ENCODE results near the gene CCDC33.

CCDC33 gene

GRCh38 chr15:74293021-74293810, 57.1 kb downstream of the CCDC33 start:
- H3K36me3 ChIP-seq (ENCODE audit: control insufficient read depth in 5 of 5, insufficient read depth in 5 of 5, low read length in 5 of 5) = no peaks in the 10 kb centered on the region
- H3K27me3 ChIP-seq (ENCODE audit: control insufficient read depth in 5 of 5, insufficient read depth in 4 of 5, low read length in 5 of 5) = peaks cover 0 to 13% (median 4%) of the 10 kb centered on the region in 5 donors
- H3K4me3 ChIP-seq (ENCODE audit: low read depth in 1 of 5, low read length in 5 of 5) = no peak overlapping the region

GRCh38 chr15:74294010-74294409, 57.9 kb downstream of the CCDC33 start:
- Histone ChIP-seq H3K27me3 (ENCODE audit: control insufficient read depth in 5 of 5, insufficient read depth in 4 of 5, low read length in 5 of 5) (peaks cover 0 to 13% (median 4%) of the 10 kb centered on the region in 5 donors), H3K4me1 (ENCODE audit: control insufficient read depth in 5 of 5, insufficient read depth in 5 of 5, low read length in 5 of 5) (peaks cover 0 to 6% (median 0%) of the 10 kb centered on the region in 5 donors), H3K9ac (ENCODE audit: low read length in 5 of 5) (no peak overlapping the region), H3K36me3 (ENCODE audit: control insufficient read depth in 5 of 5, insufficient read depth in 5 of 5, low read length in 5 of 5) (no peaks in the 10 kb centered on the region), H3K4me3 (ENCODE audit: low read depth in 1 of 5, low read length in 5 of 5) (no peak overlapping the region), H3K9me3 (ENCODE audit: control insufficient read depth in 5 of 5, low read length in 5 of 5) (no peaks in the 10 kb centered on the region), H3K27ac (ENCODE audit: low read depth, low read length) (no peak overlapping the region)

More at GRCh38 chr15:74293021-74293810, 57.1 kb downstream of the CCDC33 start:
- Histone ChIP-seq H3K27ac (ENCODE audit: low read depth, low read length) (no peak overlapping the region), H3K4me1 (ENCODE audit: control insufficient read depth in 5 of 5, insufficient read depth in 5 of 5, low read length in 5 of 5) (peaks cover 0 to 6% (median 0%) of the 10 kb centered on the region in 5 donors), H3K9me3 (ENCODE audit: control insufficient read depth in 5 of 5, low read length in 5 of 5) (no peaks in the 10 kb centered on the region), H3K9ac (ENCODE audit: low read length in 5 of 5) (no peak overlapping the region)

- peaks cover 0 to 6% (median 0%) of the 10 kb centered on the region in 5 donors for H3K4me1 ChIP-seq (ENCODE audit: control insufficient read depth in 5 of 5, insufficient read depth in 5 of 5, low read length in 5 of 5)
- H3K9ac ChIP-seq (ENCODE audit: low read length in 5 of 5) = no peak overlapping the region
- H3K36me3 ChIP-seq (ENCODE audit: control insufficient read depth in 5 of 5, insufficient read depth in 5 of 5, low read length in 5 of 5) = no peaks in the 10 kb centered on the region
- H3K4me3 ChIP-seq (ENCODE audit: low read depth in 1 of 5, low read length in 5 of 5) = no peak overlapping the region
- H3K27me3 ChIP-seq (ENCODE audit: control insufficient read depth in 5 of 5, insufficient read depth in 4 of 5, low read length in 5 of 5) = peaks cover 0 to 22% (median 11%) of the 10 kb centered on the region in 5 donors
- no peak overlapping the region for H3K27ac ChIP-seq (ENCODE audit: low read depth, low read length)
- H3K9me3 ChIP-seq (ENCODE audit: control insufficient read depth in 5 of 5, low read length in 5 of 5) = no peaks in the 10 kb centered on the region
These were observed 59.7 kb downstream of the CCDC33 start for GRCh38 chr15:74295800-74296199.

GRCh38 chr15:74297887-74298286, 61.8 kb downstream of the CCDC33 start:
- Histone ChIP-seq H3K9me3 (ENCODE audit: control insufficient read depth in 5 of 5, low read length in 5 of 5) (no peaks in the 10 kb centered on the region), H3K36me3 (ENCODE audit: control insufficient read depth in 5 of 5, insufficient read depth in 5 of 5, low read length in 5 of 5) (no peaks in the 10 kb centered on the region), H3K4me3 (ENCODE audit: low read depth in 1 of 5, low read length in 5 of 5) (no peak overlapping the region), H3K27me3 (ENCODE audit: control insufficient read depth in 5 of 5, insufficient read depth in 4 of 5, low read length in 5 of 5) (peaks cover 8 to 38% (median 18%) of the 10 kb centered on the region in 5 donors), H3K27ac (ENCODE audit: low read depth, low read length) (no peak overlapping the region), H3K4me1 (ENCODE audit: control insufficient read depth in 5 of 5, insufficient read depth in 5 of 5, low read length in 5 of 5) (peaks cover 0 to 2% (median 0%) of the 10 kb centered on the region in 5 donors), H3K9ac (ENCODE audit: low read length in 5 of 5) (no peak overlapping the region)

GRCh38 chr15:74300057-74300795, 64.1 kb downstream of the CCDC33 start:
- peaks cover 16 to 44% (median 25%) of the 10 kb centered on the region in 5 donors for H3K27me3 ChIP-seq (ENCODE audit: control insufficient read depth in 5 of 5, insufficient read depth in 4 of 5, low read length in 5 of 5)
- H3K36me3 ChIP-seq (ENCODE audit: control insufficient read depth in 5 of 5, insufficient read depth in 5 of 5, low read length in 5 of 5) = no peaks in the 10 kb centered on the region
- H3K4me3 ChIP-seq (ENCODE audit: low read depth in 1 of 5, low read length in 5 of 5) = no peak overlapping the region
- no peak overlapping the region for H3K27ac ChIP-seq (ENCODE audit: low read depth, low read length)
- H3K9me3 ChIP-seq (ENCODE audit: control insufficient read depth in 5 of 5, low read length in 5 of 5) = no peaks in the 10 kb centered on the region
- H3K9ac ChIP-seq (ENCODE audit: low read length in 5 of 5) = no peak overlapping the region
- H3K4me1 ChIP-seq (ENCODE audit: control insufficient read depth in 5 of 5, insufficient read depth in 5 of 5, low read length in 5 of 5) = peaks cover 0 to 4% (median 0%) of the 10 kb centered on the region in 5 donors

GRCh38 chr15:74301583-74302361, 65.6 kb downstream of the CCDC33 start:
- Histone ChIP-seq H3K4me3 (ENCODE audit: low read depth in 1 of 5, low read length in 5 of 5) (no peak overlapping the region), H3K36me3 (ENCODE audit: control insufficient read depth in 5 of 5, insufficient read depth in 5 of 5, low read length in 5 of 5) (no peaks in the 10 kb centered on the region), H3K27me3 (ENCODE audit: control insufficient read depth in 5 of 5, insufficient read depth in 4 of 5, low read length in 5 of 5) (peaks cover 19 to 50% (median 30%) of the 10 kb centered on the region in 5 donors), H3K9me3 (ENCODE audit: control insufficient read depth in 5 of 5, low read length in 5 of 5) (no peaks in the 10 kb centered on the region), H3K4me1 (ENCODE audit: control insufficient read depth in 5 of 5, insufficient read depth in 5 of 5, low read length in 5 of 5) (peaks cover 0 to 4% (median 0%) of the 10 kb centered on the region in 5 donors), H3K9ac (ENCODE audit: low read length in 5 of 5) (no peak overlapping the region), H3K27ac (ENCODE audit: low read depth, low read length) (no peak overlapping the region)

- Histone ChIP-seq H3K9ac (ENCODE audit: low read length in 5 of 5) (no peak overlapping the region), H3K9me3 (ENCODE audit: control insufficient read depth in 5 of 5, low read length in 5 of 5) (no peaks in the 10 kb centered on the region), H3K36me3 (ENCODE audit: control insufficient read depth in 5 of 5, insufficient read depth in 5 of 5, low read length in 5 of 5) (no peaks in the 10 kb centered on the region), H3K27ac (ENCODE audit: low read depth, low read length) (no peak overlapping the region), H3K4me3 (ENCODE audit: low read depth in 1 of 5, low read length in 5 of 5) (no peak overlapping the region), H3K4me1 (ENCODE audit: control insufficient read depth in 5 of 5, insufficient read depth in 5 of 5, low read length in 5 of 5) (peaks cover 0 to 4% (median 0%) of the 10 kb centered on the region in 5 donors), H3K27me3 (ENCODE audit: control insufficient read depth in 5 of 5, insufficient read depth in 4 of 5, low read length in 5 of 5) (peaks cover 23 to 47% (median 33%) of the 10 kb centered on the region in 5 donors)
These were observed 66.8 kb downstream of the CCDC33 start for GRCh38 chr15:74302821-74303359.

- Histone ChIP-seq H3K36me3 (ENCODE audit: control insufficient read depth in 5 of 5, insufficient read depth in 5 of 5, low read length in 5 of 5) (no peaks in the 10 kb centered on the region), H3K27me3 (ENCODE audit: control insufficient read depth in 5 of 5, insufficient read depth in 4 of 5, low read length in 5 of 5) (peaks cover 23 to 51% (median 38%) of the 10 kb centered on the region in 5 donors), H3K9ac (ENCODE audit: low read length in 5 of 5) (no peak overlapping the region), H3K4me1 (ENCODE audit: control insufficient read depth in 5 of 5, insufficient read depth in 5 of 5, low read length in 5 of 5) (peaks cover 0 to 4% (median 0%) of the 10 kb centered on the region in 5 donors), H3K9me3 (ENCODE audit: control insufficient read depth in 5 of 5, low read length in 5 of 5) (no peaks in the 10 kb centered on the region), H3K27ac (ENCODE audit: low read depth, low read length) (no peak overlapping the region), H3K4me3 (ENCODE audit: low read depth in 1 of 5, low read length in 5 of 5) (no peak overlapping the region)
These were observed 67.7 kb downstream of the CCDC33 start for GRCh38 chr15:74303741-74304309.

- H3K27me3 ChIP-seq (ENCODE audit: control insufficient read depth in 5 of 5, insufficient read depth in 4 of 5, low read length in 5 of 5) = peaks cover 23 to 50% (median 44%) of the 10 kb centered on the region in 5 donors
These were observed 68.3 kb downstream of the CCDC33 start for GRCh38 chr15:74304431-74304830.

More at GRCh38 chr15:74304431-74304830, 68.3 kb downstream of the CCDC33 start:
- H3K9ac ChIP-seq (ENCODE audit: low read length in 5 of 5) = no peak overlapping the region
- no peak overlapping the region for H3K27ac ChIP-seq (ENCODE audit: low read depth, low read length)
- H3K36me3 ChIP-seq (ENCODE audit: control insufficient read depth in 5 of 5, insufficient read depth in 5 of 5, low read length in 5 of 5) = no peaks in the 10 kb centered on the region
- H3K9me3 ChIP-seq (ENCODE audit: control insufficient read depth in 5 of 5, low read length in 5 of 5) = no peaks in the 10 kb centered on the region
- H3K4me3 ChIP-seq (ENCODE audit: low read depth in 1 of 5, low read length in 5 of 5) = no peak overlapping the region
- H3K4me1 ChIP-seq (ENCODE audit: control insufficient read depth in 5 of 5, insufficient read depth in 5 of 5, low read length in 5 of 5) = peaks cover 0 to 4% (median 0%) of the 10 kb centered on the region in 5 donors

Measured in subcutaneous abdominal adipose tissue (tissue), 5 donors.